Kidney (tissue), 14 donors: ENCODE results near the gene FNDC11. TPM values are rescaled to one million over a fixed set of nuclear protein-coding genes. Genes with fewer than 3 reads are reported as not detected.
"Not testable (repeated sequence)": the region's sequence is repeated elsewhere in the genome, so short reads cannot be mapped to it uniquely, and the experiment has no call there.

Experiments
- DNase-seq, 5 donors: peaks; one replicate each; pipeline ENCODE4 v3.0.0-alpha.2; 2013 to 2020
- FAIRE-seq: peaks from 2 replicates; lab custom pipeline; 2012; peaks lifted over from hg19 to GRCh38; lab: Jason Lieb, UNC
- H3K27ac ChIP-seq, 2 donors: one replicate each; pipeline ENCODE4 v1.7.0; 2013; ENCODE audit warnings: low read depth in 2 of 2, low read length in 2 of 2, inconsistent platforms in 1 of 2
- H3K27me3 ChIP-seq: one replicate; pipeline ENCODE4 v1.7.1; 2013; ENCODE audit warnings: low read length, inconsistent platforms; ENCODE audit not compliant: control insufficient read depth, insufficient read depth
- H3K36me3 ChIP-seq, 3 donors: one replicate each; pipeline versions ENCODE4 v1.7.0 to v1.7.1; 2013; ENCODE audit warnings: low read length in 3 of 3, control low read depth in 1 of 3, inconsistent platforms in 1 of 3; ENCODE audit not compliant: insufficient read depth in 3 of 3, control insufficient read depth in 2 of 3
- H3K4me1 ChIP-seq, 3 donors: one replicate each; pipeline versions ENCODE4 v1.7.0 to v1.7.1; 2013; ENCODE audit warnings: low read length in 3 of 3, inconsistent platforms in 1 of 3, low read depth in 1 of 3; ENCODE audit not compliant: control insufficient read depth in 2 of 3, insufficient read depth in 2 of 3
- H3K4me3 ChIP-seq, 3 donors: one replicate each; pipeline versions ENCODE4 v1.7.0 to v1.8.1; 2013; ENCODE audit warnings: low read length in 3 of 3, control low read depth in 1 of 3, inconsistent platforms in 1 of 3
- H3K9ac ChIP-seq, 3 donors: one replicate each; pipeline versions ENCODE4 v1.7.0 to v1.7.1; 2013; ENCODE audit warnings: low read length in 3 of 3, control low read depth in 1 of 3, inconsistent platforms in 1 of 3
- H3K9me3 ChIP-seq, 3 donors: one replicate each; pipeline versions ENCODE4 v1.7.0 to v1.7.1; 2013; ENCODE audit warnings: low read length in 3 of 3, control low read depth in 1 of 3, inconsistent platforms in 1 of 3; ENCODE audit not compliant: control insufficient read depth in 2 of 3, insufficient read depth in 1 of 3
- CTCF ChIP-seq: IDR thresholded peaks from 3 replicates; pipeline ENCODE4 v1.5.1; 2012; ENCODE audit warnings: mild to moderate bottlenecking, moderate library complexity, borderline replicate concordance; ENCODE audit not compliant: insufficient read depth; ENCODE audit errors: extremely low read depth
- intact Hi-C: fragments of 100-400 bp; cut with DNase I; formaldehyde crosslinking; loops from one replicate; pipeline ENCODE4 v1.11.1; 2022
- polyA plus RNA-seq: library from polyadenylated mRNA; stranded (reverse); fragments of 350-450 nt; fragmentation: Illumina TruSeq; extraction: RNeasy Lipid Tissue Mini Kit (QIAGEN cat#74804); gene quantifications from one replicate; pipeline ENCODE4 v1.2.3, GENCODE V29; 2014; ENCODE audit warnings: low read depth, low replicate concordance; ENCODE audit not compliant: insufficient read depth
- total RNA-seq: library from RNA; stranded (reverse); fragmentation: NEBNext Ultra II Directional; extraction: Animal tissue kit (Norgen Biotek cat#: 25700); gene quantifications from one replicate; pipeline ENCODE4 v1.2.1, GENCODE V29; 2021
- donor health status: control.
- donor health status: control.
- donor health status: control.
- donor health status: control.
- donor health status: control.
- donor health status: DM: yes; HTN: yes; CAD: no.
- donor health status: Normal renal cell carcinoma (clear cell type).

The FNDC11 gene
- total and polyA plus RNA-seq, 2 donors from 2014 or later, result 0.47 to 1.6 TPM

DNA sequence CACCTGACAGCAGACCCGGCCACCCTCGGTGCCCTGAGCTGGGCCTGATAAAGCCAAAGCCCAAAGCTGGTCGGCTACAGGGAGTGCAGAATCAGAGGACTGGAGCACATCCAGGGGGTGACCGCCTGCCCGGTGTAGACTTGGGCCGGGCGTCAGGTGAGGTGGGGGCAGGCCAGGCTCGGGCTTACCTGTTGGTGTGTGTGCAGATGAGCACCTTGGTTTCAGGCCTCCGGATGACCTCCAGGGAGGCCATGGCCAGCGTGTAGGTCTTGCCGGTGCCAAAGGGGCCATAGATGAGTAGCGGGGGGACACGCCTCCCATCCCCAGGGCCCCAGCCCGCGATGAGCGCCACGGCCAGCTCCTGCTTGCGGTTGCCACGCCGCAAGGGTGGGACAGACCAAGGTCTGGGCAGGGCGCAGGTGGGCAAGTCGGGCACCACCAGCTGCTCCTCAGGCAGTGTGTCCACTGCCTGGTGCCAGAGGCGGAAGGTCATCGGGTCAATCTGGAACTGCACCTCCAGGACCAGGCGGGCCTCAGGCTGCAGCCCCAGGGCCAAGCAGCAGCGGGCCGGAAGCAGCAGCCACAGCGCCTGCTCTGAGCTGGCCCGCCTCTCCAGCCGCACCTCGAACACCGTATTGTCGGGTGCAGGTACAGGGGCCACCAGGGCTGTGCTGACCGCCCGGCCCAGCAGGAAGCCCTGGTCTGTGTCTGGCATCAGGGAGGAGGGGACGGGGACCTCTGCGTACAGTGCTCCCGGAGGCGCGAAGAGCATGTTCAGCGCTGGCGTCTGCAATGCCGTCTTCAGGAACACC, 14.4 kb downstream of the FNDC11 start:
- intact Hi-C loops, result no loop called here
- FAIRE-seq, result no peak
- Histone ChIP-seq H3K27ac (no peak overlapping the region), H3K4me1 (peaks cover 0 to 5% (median 0%) of the 10 kb centered on the region in 3 donors), H3K9me3 (no peaks in the 10 kb centered on the region), H3K9ac (no peak overlapping the region), H3K27me3 (no peaks in the 10 kb centered on the region), H3K4me3 (no peak overlapping the region), H3K36me3 (no peaks in the 10 kb centered on the region)
- no peak for TF ChIP-seq CTCF
- no peak for DNase-seq

DNA sequence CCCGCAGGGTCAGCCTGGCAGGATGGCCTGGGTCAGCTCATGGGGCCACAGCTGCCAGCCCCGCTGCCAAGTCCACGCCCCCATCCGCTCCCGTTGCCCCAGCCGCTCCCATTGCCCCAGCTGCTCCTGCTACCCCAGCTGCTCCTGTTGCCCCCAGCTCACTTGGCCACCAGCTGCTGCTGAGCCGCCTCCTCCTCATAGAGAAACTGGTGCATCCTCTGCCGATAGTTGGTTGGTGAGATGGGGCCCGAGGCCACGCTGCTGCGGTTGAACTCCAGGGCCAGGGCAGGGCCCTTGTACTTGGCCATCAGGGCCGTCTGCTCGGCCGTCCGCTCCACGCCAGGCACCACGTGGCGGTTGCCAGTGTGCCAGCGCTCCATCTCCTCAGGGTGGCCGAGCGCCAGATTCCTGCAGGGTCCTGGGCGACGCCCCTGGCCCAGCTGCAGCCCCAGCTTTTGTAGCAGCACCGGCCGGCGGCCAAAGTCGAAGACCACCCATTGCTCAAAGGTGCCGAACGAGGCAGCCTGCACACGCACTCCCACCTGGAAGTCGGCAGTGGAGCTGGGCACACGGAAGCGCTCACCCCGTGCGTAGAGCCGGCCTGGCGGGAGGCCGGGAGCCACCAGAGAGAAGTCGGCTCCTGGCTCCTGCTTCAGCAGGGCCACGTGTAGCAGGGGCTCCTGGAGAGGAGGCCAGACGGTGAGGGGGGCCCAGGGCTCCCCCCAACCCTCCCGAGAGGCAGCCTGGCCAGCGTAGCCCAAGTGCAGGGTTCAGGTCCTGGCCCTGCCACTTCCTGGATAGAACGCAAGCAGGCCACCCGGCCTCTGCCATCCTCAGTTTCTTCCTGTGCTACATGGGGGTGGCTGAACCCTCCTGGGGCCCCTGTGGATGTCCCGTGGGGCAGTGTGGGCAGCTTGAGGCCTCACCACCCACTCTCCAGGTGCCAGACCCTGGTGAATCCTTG, 15.3 kb downstream of the FNDC11 start:
- H3K9me3 ChIP-seq, result no peaks in the 10 kb centered on the region
- intact Hi-C loops, result no loop called here
- H3K4me3 ChIP-seq, result no peak overlapping the region
- no peak for DNase-seq
- TF ChIP-seq CTCF, result no peak
- no peaks in the 10 kb centered on the region for H3K36me3 ChIP-seq
- H3K27me3 ChIP-seq, result no peaks in the 10 kb centered on the region
- H3K27ac ChIP-seq, result no peak overlapping the region
- FAIRE-seq, result no peak
- peaks cover 0 to 8% (median 0%) of the 10 kb centered on the region in 3 donors for H3K4me1 ChIP-seq
- no peak overlapping the region for H3K9ac ChIP-seq

DNA sequence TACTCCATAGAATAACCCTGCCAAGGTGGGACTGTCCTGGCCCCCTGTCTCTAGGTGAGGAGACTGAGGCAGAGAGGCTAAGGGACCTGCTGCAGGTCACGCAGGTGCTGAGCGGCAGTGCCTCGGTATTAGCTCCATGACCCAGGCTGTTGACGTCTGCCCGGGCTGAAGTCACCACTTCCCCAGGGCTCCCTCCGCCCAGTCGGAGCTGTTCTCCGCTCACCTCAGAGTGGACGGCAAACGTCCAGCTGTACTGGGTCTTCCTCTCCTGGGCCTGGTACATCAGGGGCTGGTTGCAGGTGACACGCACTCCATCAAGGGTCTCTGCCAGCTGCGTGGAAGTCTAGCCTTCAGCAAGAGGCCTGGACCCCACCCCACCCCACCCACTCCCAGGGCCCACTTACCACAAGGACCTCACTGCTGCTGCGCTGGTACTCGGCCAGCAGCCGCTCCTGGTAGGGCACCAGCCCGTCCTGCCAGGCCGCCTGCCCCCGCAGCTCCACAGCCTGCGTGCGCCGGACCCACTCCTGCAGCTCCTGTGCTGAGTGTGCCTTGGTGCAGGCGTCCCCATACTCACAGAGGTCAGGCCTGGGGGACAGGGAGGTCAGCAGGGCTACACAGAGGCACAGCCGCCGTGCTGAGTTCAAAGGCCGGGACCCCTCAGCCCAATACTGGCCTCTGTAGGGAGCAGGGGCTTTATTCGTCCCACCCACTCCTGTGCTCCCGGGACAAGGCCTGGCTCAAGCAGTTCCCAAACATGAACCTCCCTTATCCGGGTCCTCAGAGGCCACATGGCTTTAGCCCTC, 16.5 kb downstream of the FNDC11 start:
- Histone ChIP-seq H3K4me3 (no peak overlapping the region), H3K27me3 (no peaks in the 10 kb centered on the region), H3K9ac (no peak overlapping the region), H3K4me1 (peaks cover 0 to 10% (median 0%) of the 10 kb centered on the region in 3 donors), H3K27ac (no peak overlapping the region), H3K36me3 (no peaks in the 10 kb centered on the region), H3K9me3 (no peaks in the 10 kb centered on the region)
- no peak for TF ChIP-seq CTCF
- intact Hi-C loops, result no loop called here
- no peak for FAIRE-seq
- peak in 1 of 5 donors; percentile 67 for DNase-seq

GRCh38 chr20:63571087-63571478, 17.1 kb downstream of the FNDC11 start:
- intact Hi-C loops, H3K36me3 ChIP-seq, H3K4me1 ChIP-seq, H3K27me3 ChIP-seq, FAIRE-seq, DNase-seq, H3K4me3 ChIP-seq, H3K27ac ChIP-seq, H3K9me3 ChIP-seq, H3K9ac ChIP-seq: not testable (repeated sequence)
